Stomach (tissue), 19 donors: ENCODE data around the gene ASB7. TPM values are rescaled to one million over a fixed set of nuclear protein-coding genes. Genes with fewer than 3 reads are reported as not detected.

Experiments used
- DNase-seq, 2 donors: peaks; one replicate each; pipeline versions ENCODE4 v3.0.0 to v3.0.0-alpha.2; 2013 to 2019
- H3K27ac ChIP-seq, 5 donors: fragments of 200-600 bp in 4 of 5; sonication (generic) in 4 of 5; one replicate each; pipeline ENCODE4 v1.5.1; 2013 to 2019; ENCODE audit warnings: mild to moderate bottlenecking in 1 of 5, moderate library complexity in 1 of 5
- H3K27me3 ChIP-seq, 3 donors: fragments of 200-600 bp; sonication (generic); one replicate each; pipeline ENCODE4 v1.5.1; 2017 to 2019; ENCODE audit warnings: mixed run types in 1 of 3
- H3K36me3 ChIP-seq, 4 donors: fragments of 200-600 bp; sonication (generic); 1 replicate in 3 of 4; 2 replicates in 1 of 4; pipeline ENCODE4 v1.5.1; 2016 to 2019
- H3K4me1 ChIP-seq, 4 donors: fragments of 200-600 bp; sonication (generic); one replicate each; pipeline ENCODE4 v1.5.1; 2016 to 2019
- H3K4me3 ChIP-seq, 4 donors: fragments of 200-600 bp; sonication (generic) in 3 of 4; one replicate each; pipeline ENCODE4 v1.5.1; 2016 to 2019; ENCODE audit warnings: mild to moderate bottlenecking in 1 of 4
- H3K9me3 ChIP-seq, 4 donors: fragments of 200-600 bp; sonication (generic); one replicate each; pipeline ENCODE4 v1.5.1; 2016 to 2019
- CTCF ChIP-seq, 7 experiments: fragments of 450-650 bp in 4 of 7; fragments of 200-600 bp in 3 of 7; sonication (generic) in 3 of 7; IDR thresholded peaks; one replicate each; pipeline ENCODE4 v1.5.1; 2016 to 2019; ENCODE audit warnings: antibody characterized with exemption in 7 of 7, control low read depth in 2 of 7, mild to moderate bottlenecking in 1 of 7
- EP300 ChIP-seq: sonication (generic); formaldehyde crosslinking; IDR thresholded peaks from one replicate; pipeline ENCODE4 v1.6.1; 2017; ENCODE audit warnings: antibody characterized with exemption
- POLR2A ChIP-seq, 4 donors: fragments of 450-650 bp; IDR thresholded peaks; one replicate each; pipeline ENCODE4 v1.6.1; 2016; ENCODE audit warnings: antibody characterized with exemption in 4 of 4, control low read depth in 2 of 4, mild to moderate bottlenecking in 1 of 4, moderate library complexity in 1 of 4
- POLR2AphosphoS5 ChIP-seq, 3 donors: sonication (generic); formaldehyde crosslinking; IDR thresholded peaks; one replicate each; pipeline ENCODE4 v1.6.1; 2016; ENCODE audit warnings: antibody characterized with exemption in 3 of 3
- WGBS, 5 donors: extraction: QIAGEN DNeasy Blood & Tissue Kit in 3 of 5; methylation state at CpG; one replicate each; pipeline versions ENCODE4 v1.1.5 to v1.1.7; 2013 to 2018; 5-methylcytosine and 5-hydroxymethylcytosine counted together
- intact Hi-C: fragments of 100-400 bp; cut with DNase I; formaldehyde crosslinking; loops from one replicate; pipeline ENCODE4 v1.15.1; 2023; ENCODE audit warnings: low total_unique reads
- long read RNA-seq, 10 donors: transcript quantifications; one replicate each; lab custom pipeline, GENCODE V29; 2026
- polyA plus RNA-seq, 3 donors: library from polyadenylated mRNA; stranded (reverse); fragments of 200-250 nt; gene quantifications; one replicate each; pipeline ENCODE4 v1.2.3, GENCODE V29; 2013
- total RNA-seq, 5 donors: library from RNA; depleted of rRNA; stranded (reverse); fragments of >200 nt; gene quantifications; one replicate each; pipeline versions ENCODE4 v1.1.0 to v1.2.3, GENCODE V29; 2014 to 2016
- donor health status: healthy with polysubstance abuse.
- donor health status: Bipolar disorder and iron deficiency.
- donor health status: healthy.

ASB7 gene, protein sequence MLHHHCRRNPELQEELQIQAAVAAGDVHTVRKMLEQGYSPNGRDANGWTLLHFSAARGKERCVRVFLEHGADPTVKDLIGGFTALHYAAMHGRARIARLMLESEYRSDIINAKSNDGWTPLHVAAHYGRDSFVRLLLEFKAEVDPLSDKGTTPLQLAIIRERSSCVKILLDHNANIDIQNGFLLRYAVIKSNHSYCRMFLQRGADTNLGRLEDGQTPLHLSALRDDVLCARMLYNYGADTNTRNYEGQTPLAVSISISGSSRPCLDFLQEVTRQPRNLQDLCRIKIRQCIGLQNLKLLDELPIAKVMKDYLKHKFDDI
- total RNA-seq (10 to 100 TPM in 4 of 5 donors, 1 to 10 TPM in 1; 8.2 to 73.9 (median 15.4) TPM), polyA plus RNA-seq (1 to 10 TPM; 2.8 to 4.1 (median 3.1) TPM)
- long read RNA-seq, donor 1, result 0 reads
- long read RNA-seq, donor 2, full-length matches to known transcripts, result 1 of 1 reads
- long read RNA-seq, donor 2, partial matches to known transcripts, result 0 of 1 reads
- long read RNA-seq, donor 2, other reads (novel, unspliced or antisense), result 0 of 1 reads
- long read RNA-seq, donor 3, full-length matches to known transcripts, result 1 of 1 reads
- long read RNA-seq, donor 3, partial matches to known transcripts, result 0 of 1 reads
- long read RNA-seq, donor 3, other reads (novel, unspliced or antisense), result 0 of 1 reads
- long read RNA-seq, donor 4, result 0 reads
- long read RNA-seq, donor 5, result 0 reads
- long read RNA-seq, donor 6, full-length matches to known transcripts, result 3 of 3 reads
- long read RNA-seq, donor 6, partial matches to known transcripts, result 0 of 3 reads
- long read RNA-seq, donor 6, other reads (novel, unspliced or antisense), result 0 of 3 reads
- long read RNA-seq, donor 7, full-length matches to known transcripts, result 2 of 2 reads
- long read RNA-seq, donor 7, partial matches to known transcripts, result 0 of 2 reads
- long read RNA-seq, donor 7, other reads (novel, unspliced or antisense), result 0 of 2 reads
- long read RNA-seq, donor 8, partial matches to known transcripts, result 0 of 1 reads
- long read RNA-seq, donor 8, other reads (novel, unspliced or antisense), result 0 of 1 reads
- long read RNA-seq, donor 9, result 0 reads
- long read RNA-seq, donor 10, result 0 reads

DNA sequence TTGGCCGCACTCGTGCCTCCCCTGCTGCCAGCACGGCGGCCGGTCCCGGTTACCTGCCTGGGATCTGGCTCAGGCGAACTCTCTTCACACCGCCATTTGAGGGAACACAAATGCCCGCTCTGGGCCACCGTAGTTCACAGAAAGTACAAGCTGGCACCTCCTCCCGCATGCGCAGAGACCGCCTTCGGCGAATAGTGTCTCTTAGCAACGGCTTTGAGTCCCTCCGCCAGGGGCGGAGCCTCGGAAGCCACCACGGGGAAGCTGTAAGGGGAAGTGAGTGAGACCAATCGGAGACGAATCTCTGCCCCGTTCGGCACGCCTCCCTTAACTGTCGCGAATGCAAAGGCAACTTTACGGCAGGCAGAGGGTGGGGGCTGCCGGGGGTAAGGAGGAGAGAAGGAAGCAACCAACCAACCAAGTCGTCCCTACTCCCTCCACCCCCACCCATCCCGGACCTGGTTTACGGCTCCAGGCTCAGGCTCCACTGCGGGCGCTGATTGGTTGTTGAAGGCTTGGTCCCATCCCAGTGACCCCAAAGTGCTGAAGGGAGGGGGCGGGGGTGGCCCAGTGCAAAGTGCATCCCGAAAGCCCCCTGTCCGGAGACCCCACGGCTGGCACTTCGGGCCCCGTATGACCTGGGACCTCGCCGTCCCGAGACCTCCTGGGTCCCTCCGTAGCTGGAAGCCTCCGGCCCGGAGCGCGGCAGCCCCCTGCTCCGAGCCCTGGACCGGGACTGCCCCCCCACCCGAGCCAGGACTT is at the start of gene ASB7, which contains the start of gene LINS1:
ASB7 (plus strand) TSS at position 526 of the 759 bp plus-strand sequence. CDS start 9,628 bp downstream, outside the sequence.
LINS1 (minus strand) TSS at position 121 of the 759 bp plus-strand sequence. CDS start 21,342 bp downstream, outside the sequence.
- H3K4me3 ChIP-seq, result peak within 1 kb of the TSS; percentile 81 to 96 (median 92)
- 0 to 1% (median 0%) methylated on average over 22 to 51 of the region's 51 CpGs for WGBS, 5 donors
- no peaks in the 10 kb centered on the region for H3K9me3 ChIP-seq
- intact Hi-C loops, result no loop called here
- H3K27ac ChIP-seq, result peak within 1 kb of the TSS; percentile 79 to 90 (median 88)
- TF ChIP-seq POLR2A (IDR thresholded peaks at IDR 0.05) (no peak), CTCF (IDR thresholded peaks at IDR 0.05) (peak in 1 of 7 experiments; percentile 27), EP300 (no peak), POLR2AphosphoS5 (IDR thresholded peaks at IDR 0.05) (peak; percentile 64 to 93 (median 74))
- H3K36me3 ChIP-seq, result peaks cover 6 to 24% (median 15%) of the 10 kb centered on the region in 4 donors
- peak; percentile 100 for DNase-seq
- no peaks in the 10 kb centered on the region for H3K27me3 ChIP-seq
- peaks cover 17 to 60% (median 33%) of the 10 kb centered on the region in 4 donors for H3K4me1 ChIP-seq

GRCh38 chr15:100553468-100553867 is 48.9 kb upstream of the ASB7 start:
- Histone ChIP-seq H3K9me3 (no peaks in the 10 kb centered on the region), H3K27me3 (no peaks in the 10 kb centered on the region), H3K4me1 (no peaks in the 10 kb centered on the region), H3K4me3 (no peak overlapping the region), H3K36me3 (peaks cover 0 to 5% (median 0%) of the 10 kb centered on the region in 4 donors), H3K27ac (no peak overlapping the region)
- DNase-seq, result no peak
- TF ChIP-seq EP300 (no peak), CTCF (IDR thresholded peaks at IDR 0.05) (no peak), POLR2A (IDR thresholded peaks at IDR 0.05) (no peak), POLR2AphosphoS5 (IDR thresholded peaks at IDR 0.05) (no peak)
- WGBS, 5 donors, result 92 to 98% (median 93%) methylated on average over 16 of the region's 16 CpGs
- intact Hi-C loops, result no loop called here

DNA sequence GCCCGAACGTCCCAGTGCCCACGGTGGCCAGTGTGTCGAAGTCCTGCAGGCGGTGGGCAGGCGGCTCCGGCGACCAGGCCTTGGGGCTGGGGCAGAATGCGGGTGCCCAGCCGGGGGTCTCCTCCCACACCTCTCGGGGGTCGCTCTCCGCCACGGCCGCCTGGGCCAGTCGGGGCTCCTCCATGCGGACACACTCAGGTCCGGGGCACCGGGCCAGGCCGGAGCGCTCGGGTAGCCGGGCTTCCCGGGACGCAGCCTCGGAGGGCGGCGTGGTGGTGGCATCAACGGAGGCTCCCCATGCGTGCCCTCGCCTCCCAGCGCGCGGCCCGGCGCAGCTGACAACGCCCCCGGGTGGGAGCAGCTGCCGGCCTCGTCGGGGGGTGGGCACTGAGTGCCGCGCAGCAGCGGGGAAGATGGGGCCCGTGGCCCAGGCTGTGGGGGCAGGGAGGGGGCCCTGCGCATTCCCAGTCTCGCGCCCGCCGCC is 43.6 kb upstream of the ASB7 start:
- Histone ChIP-seq H3K36me3 (peaks cover 0 to 11% (median 0%) of the 10 kb centered on the region in 4 donors), H3K4me3 (no peak overlapping the region), H3K9me3 (no peaks in the 10 kb centered on the region), H3K27me3 (no peaks in the 10 kb centered on the region), H3K4me1 (peaks cover 0 to 5% (median 0%) of the 10 kb centered on the region in 4 donors), H3K27ac (peak overlapping the region in 2 of 5 donors; percentile 32 to 35)
- 92 to 98% (median 96%) methylated on average over 40 to 50 of the region's 50 CpGs for WGBS, 5 donors
- no peak for DNase-seq
- intact Hi-C loops, result no loop called here
- TF ChIP-seq POLR2AphosphoS5 (IDR thresholded peaks at IDR 0.05) (no peak), CTCF (IDR thresholded peaks at IDR 0.05) (no peak), EP300 (no peak), POLR2A (IDR thresholded peaks at IDR 0.05) (no peak)
